ENCODE data around the gene TSHZ2. TPM values are rescaled to one million over a fixed set of nuclear protein-coding genes. Genes with fewer than 3 reads are reported as not detected.

TSHZ2 gene
- polyA plus RNA-seq, 5 donors = 9.5 to 15.8 (median 15.1) TPM

- DNase-seq = no peak
Observed at GRCh38 chr20:53161073-53161472, 188.9 kb downstream of the TSHZ2 start.

GRCh38 chr20:53161473-53161872, 189.3 kb downstream of the TSHZ2 start:
- no peak for DNase-seq

- DNase-seq = peak in 1 of 2 donors; percentile 46
Observed at GRCh38 chr20:53162251-53162835, 190.2 kb downstream of the TSHZ2 start.

- DNase-seq = no peak
Observed at GRCh38 chr20:53163486-53163885, 191.3 kb downstream of the TSHZ2 start.

GRCh38 chr20:53164072-53164471, 191.9 kb downstream of the TSHZ2 start:
- no peak for DNase-seq

GRCh38 chr20:53165452-53165851, 193.3 kb downstream of the TSHZ2 start:
- DNase-seq = no peak

- DNase-seq = no peak
Observed at GRCh38 chr20:53168491-53168890, 196.3 kb downstream of the TSHZ2 start.

GRCh38 chr20:53170196-53170595, 198.0 kb downstream of the TSHZ2 start:
- DNase-seq = no peak

- DNase-seq = no peak
Observed at GRCh38 chr20:53171065-53171464, 198.9 kb downstream of the TSHZ2 start.

GRCh38 chr20:53174454-53174853, 202.3 kb downstream of the TSHZ2 start:
- no peak for DNase-seq

- no peak for DNase-seq
Observed at GRCh38 chr20:53175135-53175780, 203.1 kb downstream of the TSHZ2 start.

GRCh38 chr20:53176134-53176533, 204.0 kb downstream of the TSHZ2 start:
- no peak for DNase-seq

GRCh38 chr20:53177687-53178086, 205.5 kb downstream of the TSHZ2 start:
- DNase-seq = no peak

- no peak for DNase-seq
Observed at GRCh38 chr20:53179749-53180148, 207.6 kb downstream of the TSHZ2 start.

GRCh38 chr20:53180928-53181362, 208.8 kb downstream of the TSHZ2 start:
- no peak for DNase-seq

- DNase-seq = no peak
Observed at GRCh38 chr20:53181866-53182376, 209.8 kb downstream of the TSHZ2 start.

GRCh38 chr20:53183181-53183580, 211.0 kb downstream of the TSHZ2 start:
- no peak for DNase-seq

- DNase-seq = no peak
Observed at GRCh38 chr20:53186635-53187034, 214.5 kb downstream of the TSHZ2 start.

- peak; percentile 42 to 50 for DNase-seq
Observed at GRCh38 chr20:53187392-53188068, 215.4 kb downstream of the TSHZ2 start.

- no peak for DNase-seq
Observed at GRCh38 chr20:53190225-53190624, 218.1 kb downstream of the TSHZ2 start.

GRCh38 chr20:53191957-53192356, 219.8 kb downstream of the TSHZ2 start:
- DNase-seq = no peak

- DNase-seq = no peak
Observed at GRCh38 chr20:53194306-53195290, 222.4 kb downstream of the TSHZ2 start.
